GM23338 (cell line): ENCODE data around the gene DCLK1. TPM values are rescaled to one million over a fixed set of nuclear protein-coding genes. Genes with fewer than 3 reads are reported as not detected.

Experiments
- ATAC-seq: fragments of 200-7000 bp; cut with Tn5 transposase; 3 replicates; pipeline ENCODE4 v1.9.1; 2020
- DNase-seq: peaks from one replicate; pipeline ENCODE4 v3.0.0-alpha.2; 2015; ENCODE audit warnings: low spot score
- H2AFZ ChIP-seq: fragments of 200-600 bp; sonication (generic); 2 replicates; pipeline ENCODE4 v1.8.0; 2016; ENCODE audit warnings: antibody characterized with exemption, mild to moderate bottlenecking, moderate library complexity
- H3F3A ChIP-seq: fragments of 200-600 bp; sonication (generic); replicated peaks from 2 replicates; pipeline ENCODE4 v1.8.0; 2017; ENCODE audit warnings: antibody characterized with exemption, mixed run types, low read depth
- H3K27ac ChIP-seq: fragments of 200-600 bp; sonication (generic); 2 replicates; pipeline ENCODE4 v1.6.1; 2016; ENCODE audit warnings: low read depth
- H3K27me3 ChIP-seq: fragments of 200-600 bp; sonication (generic); 2 replicates; pipeline ENCODE4 v1.8.0; 2016; ENCODE audit warnings: mild to moderate bottlenecking, mixed run types, moderate library complexity; ENCODE audit not compliant: insufficient read depth
- H3K36me3 ChIP-seq: fragments of 200-600 bp; sonication (generic); 2 replicates; pipeline ENCODE4 v1.8.0; 2016; ENCODE audit warnings: mild to moderate bottlenecking; ENCODE audit not compliant: insufficient read depth
- H3K4me1 ChIP-seq: fragments of 200-600 bp; sonication (generic); 2 replicates; pipeline ENCODE4 v1.8.0; 2016; ENCODE audit warnings: mild to moderate bottlenecking, moderate library complexity; ENCODE audit not compliant: insufficient read depth
- H3K4me2 ChIP-seq: fragments of 200-600 bp; sonication (generic); 2 replicates; pipeline ENCODE4 v1.7.1; 2017; ENCODE audit warnings: mixed run types
- H3K4me3 ChIP-seq: fragments of 200-600 bp; sonication (generic); 2 replicates; pipeline ENCODE4 v1.6.1; 2016; ENCODE audit warnings: mixed run types
- H3K79me2 ChIP-seq: fragments of 200-600 bp; sonication (generic); replicated peaks from 2 replicates; pipeline ENCODE4 v1.8.0; 2017; ENCODE audit warnings: mild to moderate bottlenecking; ENCODE audit not compliant: insufficient read depth
- H3K9me2 ChIP-seq: fragments of 200-600 bp; sonication (generic); 2 replicates; pipeline ENCODE4 v1.8.0; 2017; ENCODE audit not compliant: insufficient read depth
- H4K20me1 ChIP-seq: fragments of 200-600 bp; sonication (generic); replicated peaks from 2 replicates; pipeline ENCODE4 v1.8.0; 2017; ENCODE audit warnings: mild to moderate bottlenecking; ENCODE audit not compliant: insufficient read depth
- H3K27ac Mint-ChIP-seq: 2 replicates; pipeline ENCODE4 v1.8.0; 2020; ENCODE audit warnings: inconsistent platforms, mild to moderate bottlenecking, moderate library complexity, mixed read lengths
- H3K27me3 Mint-ChIP-seq: 3 replicates; pipeline ENCODE4 v1.8.0; 2022; ENCODE audit warnings: low read depth, mild to moderate bottlenecking, moderate library complexity, mixed read lengths, inconsistent platforms; ENCODE audit not compliant: insufficient read depth, poor library complexity
- H3K36me3 Mint-ChIP-seq: 3 replicates; pipeline ENCODE4 v1.8.0; 2021; ENCODE audit warnings: low read depth, mild to moderate bottlenecking, inconsistent platforms, moderate library complexity, mixed read lengths
- H3K4me1 Mint-ChIP-seq: 3 replicates; pipeline ENCODE4 v1.8.0; 2020; ENCODE audit warnings: mild to moderate bottlenecking, inconsistent platforms, mixed read lengths
- H3K4me3 Mint-ChIP-seq: 3 replicates; pipeline ENCODE4 v1.8.0; 2021; ENCODE audit warnings: moderate library complexity, mild to moderate bottlenecking, inconsistent platforms, mixed read lengths
- H3K9me3 Mint-ChIP-seq: 3 replicates; pipeline ENCODE4 v1.8.0; 2020; ENCODE audit warnings: moderate library complexity, mild to moderate bottlenecking, inconsistent platforms, mixed read lengths
- CREB1 ChIP-seq: fragments of 250-450 bp; sonication (Bioruptor Pico); IDR thresholded peaks from 2 replicates; pipeline ENCODE4 v1.5.0; 2020; ENCODE audit warnings: low read depth, mild to moderate bottlenecking, moderate library complexity
- EZH2 ChIP-seq: fragments of 200-600 bp; sonication (generic); IDR thresholded peaks from one replicate; pipeline ENCODE4 v1.8.0; 2017; ENCODE audit warnings: antibody characterized with exemption, mild to moderate bottlenecking, low read depth; ENCODE audit not compliant: unreplicated experiment
- EZH2phosphoT487 ChIP-seq: fragments of 200-600 bp; sonication (generic); IDR thresholded peaks from one replicate; pipeline ENCODE4 v1.8.1; 2018; ENCODE audit warnings: antibody characterized with exemption; ENCODE audit not compliant: unreplicated experiment
- JUNB ChIP-seq: IDR thresholded peaks from one replicate; pipeline ENCODE4 v1.6.1; 2016; ENCODE audit warnings: antibody characterized with exemption; ENCODE audit not compliant: unreplicated experiment
- NANOG ChIP-seq: IDR thresholded peaks from 2 replicates; pipeline ENCODE4 v1.6.1; 2016; ENCODE audit warnings: antibody characterized with exemption, borderline replicate concordance
- POLR2AphosphoS5 ChIP-seq: IDR thresholded peaks from 2 replicates; pipeline ENCODE4 v1.6.1; 2016; ENCODE audit warnings: antibody characterized with exemption, low read depth
- STAT1 ChIP-seq: IDR thresholded peaks from one replicate; pipeline ENCODE4 v1.6.1; 2016; ENCODE audit warnings: antibody characterized with exemption; ENCODE audit not compliant: unreplicated experiment
- ZNF114 ChIP-seq: fragments of 250-450 bp; sonication (Bioruptor Pico); IDR thresholded peaks from 2 replicates; pipeline ENCODE4 v1.5.0; 2020; ENCODE audit warnings: mild to moderate bottlenecking, moderate library complexity
- ZNF331 ChIP-seq: fragments of 250-450 bp; sonication (Bioruptor Pico); IDR thresholded peaks from 2 replicates; pipeline ENCODE4 v1.5.0; 2020; ENCODE audit warnings: low read depth, mild to moderate bottlenecking, moderate library complexity
- polyA plus RNA-seq: library from polyadenylated mRNA; unstranded; fragments of >200 nt; fragmentation: Nextera tagmentation; extraction: Ambion mirVana; gene quantifications from 2 replicates; pipeline ENCODE4 v1.2.1, GENCODE V29; 2016
- total RNA-seq: library from RNA; depleted of rRNA; stranded (reverse); fragments of >200 nt; shearing (Covaris generic); gene quantifications from 2 replicates; pipeline ENCODE4 v1.2.3, GENCODE V29; 2014
- TF ChIP-seq, protein P1 (sequence below), 2 experiments: fragments of 200-600 bp in 1 of 2; sonication (generic) in 1 of 2; conservative IDR thresholded peaks; 2 replicates each; pipeline versions ENCODE4 v1.5.1 to v1.6.1; 2016 to 2017; ENCODE audit warnings: antibody characterized with exemption in 2 of 2, low read depth in 2 of 2, mild to moderate bottlenecking in 2 of 2, moderate library complexity in 1 of 2
- TF ChIP-seq, protein P2 (sequence below): IDR thresholded peaks from 2 replicates; pipeline ENCODE4 v1.6.1; 2016; ENCODE audit warnings: antibody characterized with exemption
- TF ChIP-seq, protein P3 (sequence below): fragments of 250-450 bp; sonication (Bioruptor Pico); IDR thresholded peaks from 2 replicates; pipeline ENCODE4 v1.5.0; 2020; ENCODE audit warnings: mild to moderate bottlenecking, moderate library complexity

The DCLK1 gene
- total and polyA plus RNA-seq, 2 experiments from 2014 or later: 13.1 to 57.7 TPM

DNA sequence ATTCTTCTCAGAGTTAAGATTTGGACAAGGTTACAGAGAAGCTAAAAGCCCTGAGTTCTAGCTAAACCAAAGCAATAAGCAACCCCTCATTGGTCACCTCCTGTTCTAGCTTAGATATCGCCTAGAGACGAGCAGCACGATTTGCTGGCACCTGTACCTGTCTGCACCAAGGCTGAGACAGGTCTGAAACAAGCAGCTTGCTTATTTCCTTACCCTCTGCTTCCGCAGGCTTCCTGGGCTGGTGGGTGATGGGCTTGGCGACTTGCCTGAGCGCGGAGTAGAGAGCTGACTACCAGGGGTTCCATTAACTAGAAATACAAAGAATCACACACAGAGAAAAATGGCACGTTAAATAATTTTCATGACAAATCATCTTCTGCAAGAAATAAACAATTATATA is 276.9 kb downstream of the DCLK1 start (continued):
- TF ChIP-seq, protein P1, sequence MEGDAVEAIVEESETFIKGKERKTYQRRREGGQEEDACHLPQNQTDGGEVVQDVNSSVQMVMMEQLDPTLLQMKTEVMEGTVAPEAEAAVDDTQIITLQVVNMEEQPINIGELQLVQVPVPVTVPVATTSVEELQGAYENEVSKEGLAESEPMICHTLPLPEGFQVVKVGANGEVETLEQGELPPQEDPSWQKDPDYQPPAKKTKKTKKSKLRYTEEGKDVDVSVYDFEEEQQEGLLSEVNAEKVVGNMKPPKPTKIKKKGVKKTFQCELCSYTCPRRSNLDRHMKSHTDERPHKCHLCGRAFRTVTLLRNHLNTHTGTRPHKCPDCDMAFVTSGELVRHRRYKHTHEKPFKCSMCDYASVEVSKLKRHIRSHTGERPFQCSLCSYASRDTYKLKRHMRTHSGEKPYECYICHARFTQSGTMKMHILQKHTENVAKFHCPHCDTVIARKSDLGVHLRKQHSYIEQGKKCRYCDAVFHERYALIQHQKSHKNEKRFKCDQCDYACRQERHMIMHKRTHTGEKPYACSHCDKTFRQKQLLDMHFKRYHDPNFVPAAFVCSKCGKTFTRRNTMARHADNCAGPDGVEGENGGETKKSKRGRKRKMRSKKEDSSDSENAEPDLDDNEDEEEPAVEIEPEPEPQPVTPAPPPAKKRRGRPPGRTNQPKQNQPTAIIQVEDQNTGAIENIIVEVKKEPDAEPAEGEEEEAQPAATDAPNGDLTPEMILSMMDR (conservative IDR thresholded peaks at IDR 0.05; ENCODE audit: low read depth in 2 of 2): no peak
- no peak for TF ChIP-seq EZH2
- no peak for TF ChIP-seq NANOG
- TF ChIP-seq STAT1: no peak
- TF ChIP-seq ZNF331 (CRISPR knock-in tag): no peak
- no peak for TF ChIP-seq JUNB
- no peak for TF ChIP-seq ZNF114 (CRISPR knock-in tag)
- no peak for TF ChIP-seq CREB1 (CRISPR knock-in tag)
- TF ChIP-seq, protein P2, sequence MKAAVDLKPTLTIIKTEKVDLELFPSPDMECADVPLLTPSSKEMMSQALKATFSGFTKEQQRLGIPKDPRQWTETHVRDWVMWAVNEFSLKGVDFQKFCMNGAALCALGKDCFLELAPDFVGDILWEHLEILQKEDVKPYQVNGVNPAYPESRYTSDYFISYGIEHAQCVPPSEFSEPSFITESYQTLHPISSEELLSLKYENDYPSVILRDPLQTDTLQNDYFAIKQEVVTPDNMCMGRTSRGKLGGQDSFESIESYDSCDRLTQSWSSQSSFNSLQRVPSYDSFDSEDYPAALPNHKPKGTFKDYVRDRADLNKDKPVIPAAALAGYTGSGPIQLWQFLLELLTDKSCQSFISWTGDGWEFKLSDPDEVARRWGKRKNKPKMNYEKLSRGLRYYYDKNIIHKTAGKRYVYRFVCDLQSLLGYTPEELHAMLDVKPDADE: no peak

DNA sequence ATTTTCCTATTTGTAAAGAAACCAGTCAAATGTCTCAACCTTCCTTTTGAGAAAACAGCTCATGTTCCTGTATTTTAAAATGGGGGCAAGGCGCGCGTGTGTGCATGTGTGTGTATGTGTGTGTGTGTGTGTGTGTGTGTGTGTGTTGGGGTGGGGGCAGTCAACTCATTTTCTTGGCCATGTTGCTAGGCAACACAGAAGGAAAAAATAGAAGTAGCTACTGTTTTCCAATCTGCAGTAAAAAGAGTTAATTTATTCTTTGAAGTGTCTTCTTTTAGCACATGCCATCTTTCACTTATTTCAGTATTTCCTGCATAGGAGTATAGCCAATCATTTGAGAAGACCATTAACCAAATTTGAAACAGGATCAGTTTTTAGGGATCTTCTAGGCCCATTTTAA is 279.3 kb downstream of the DCLK1 start:
- H3K27ac Mint-ChIP-seq: peak overlapping the region; percentile 6; the same call in 1 of the 2 replicates
- no peak for DNase-seq
- H3K4me1 ChIP-seq: peaks cover 46% of the 10 kb centered on the region
- no peaks in the 10 kb centered on the region for H3K27me3 ChIP-seq
- no peak overlapping the region for H3K4me2 ChIP-seq
- H3K4me3 ChIP-seq: no peak overlapping the region
- no peaks in the 10 kb centered on the region for H3K9me3 Mint-ChIP-seq
- no peak overlapping the region for H3K4me3 Mint-ChIP-seq
- H3K4me1 Mint-ChIP-seq: peaks cover 58% of the 10 kb centered on the region
- no peak for ATAC-seq
- peaks cover 31% of the 10 kb centered on the region for H3K79me2 ChIP-seq
- H2AFZ ChIP-seq: no peak overlapping the region
- H4K20me1 ChIP-seq: no peaks in the 10 kb centered on the region
- peaks cover 2% of the 10 kb centered on the region for H3K27me3 Mint-ChIP-seq
- 0 out of 2 replicates have a peak, but pooled peaks cover 4% of the 10 kb centered on the region for H3K9me2 ChIP-seq
- H3F3A ChIP-seq: peaks cover 8% of the 10 kb centered on the region; the same call in 1 of the 2 replicates
- H3K36me3 ChIP-seq: no peaks in the 10 kb centered on the region
- H3K27ac ChIP-seq: no peak overlapping the region
- H3K36me3 Mint-ChIP-seq: peaks cover 35% of the 10 kb centered on the region
- TF ChIP-seq NANOG (no peak), EZH2 (no peak), EZH2phosphoT487 (no peak), ZNF331 (CRISPR knock-in tag) (no peak), CREB1 (CRISPR knock-in tag) (no peak), POLR2AphosphoS5 (no peak), ZNF114 (CRISPR knock-in tag) (no peak)
- TF ChIP-seq, protein P3, sequence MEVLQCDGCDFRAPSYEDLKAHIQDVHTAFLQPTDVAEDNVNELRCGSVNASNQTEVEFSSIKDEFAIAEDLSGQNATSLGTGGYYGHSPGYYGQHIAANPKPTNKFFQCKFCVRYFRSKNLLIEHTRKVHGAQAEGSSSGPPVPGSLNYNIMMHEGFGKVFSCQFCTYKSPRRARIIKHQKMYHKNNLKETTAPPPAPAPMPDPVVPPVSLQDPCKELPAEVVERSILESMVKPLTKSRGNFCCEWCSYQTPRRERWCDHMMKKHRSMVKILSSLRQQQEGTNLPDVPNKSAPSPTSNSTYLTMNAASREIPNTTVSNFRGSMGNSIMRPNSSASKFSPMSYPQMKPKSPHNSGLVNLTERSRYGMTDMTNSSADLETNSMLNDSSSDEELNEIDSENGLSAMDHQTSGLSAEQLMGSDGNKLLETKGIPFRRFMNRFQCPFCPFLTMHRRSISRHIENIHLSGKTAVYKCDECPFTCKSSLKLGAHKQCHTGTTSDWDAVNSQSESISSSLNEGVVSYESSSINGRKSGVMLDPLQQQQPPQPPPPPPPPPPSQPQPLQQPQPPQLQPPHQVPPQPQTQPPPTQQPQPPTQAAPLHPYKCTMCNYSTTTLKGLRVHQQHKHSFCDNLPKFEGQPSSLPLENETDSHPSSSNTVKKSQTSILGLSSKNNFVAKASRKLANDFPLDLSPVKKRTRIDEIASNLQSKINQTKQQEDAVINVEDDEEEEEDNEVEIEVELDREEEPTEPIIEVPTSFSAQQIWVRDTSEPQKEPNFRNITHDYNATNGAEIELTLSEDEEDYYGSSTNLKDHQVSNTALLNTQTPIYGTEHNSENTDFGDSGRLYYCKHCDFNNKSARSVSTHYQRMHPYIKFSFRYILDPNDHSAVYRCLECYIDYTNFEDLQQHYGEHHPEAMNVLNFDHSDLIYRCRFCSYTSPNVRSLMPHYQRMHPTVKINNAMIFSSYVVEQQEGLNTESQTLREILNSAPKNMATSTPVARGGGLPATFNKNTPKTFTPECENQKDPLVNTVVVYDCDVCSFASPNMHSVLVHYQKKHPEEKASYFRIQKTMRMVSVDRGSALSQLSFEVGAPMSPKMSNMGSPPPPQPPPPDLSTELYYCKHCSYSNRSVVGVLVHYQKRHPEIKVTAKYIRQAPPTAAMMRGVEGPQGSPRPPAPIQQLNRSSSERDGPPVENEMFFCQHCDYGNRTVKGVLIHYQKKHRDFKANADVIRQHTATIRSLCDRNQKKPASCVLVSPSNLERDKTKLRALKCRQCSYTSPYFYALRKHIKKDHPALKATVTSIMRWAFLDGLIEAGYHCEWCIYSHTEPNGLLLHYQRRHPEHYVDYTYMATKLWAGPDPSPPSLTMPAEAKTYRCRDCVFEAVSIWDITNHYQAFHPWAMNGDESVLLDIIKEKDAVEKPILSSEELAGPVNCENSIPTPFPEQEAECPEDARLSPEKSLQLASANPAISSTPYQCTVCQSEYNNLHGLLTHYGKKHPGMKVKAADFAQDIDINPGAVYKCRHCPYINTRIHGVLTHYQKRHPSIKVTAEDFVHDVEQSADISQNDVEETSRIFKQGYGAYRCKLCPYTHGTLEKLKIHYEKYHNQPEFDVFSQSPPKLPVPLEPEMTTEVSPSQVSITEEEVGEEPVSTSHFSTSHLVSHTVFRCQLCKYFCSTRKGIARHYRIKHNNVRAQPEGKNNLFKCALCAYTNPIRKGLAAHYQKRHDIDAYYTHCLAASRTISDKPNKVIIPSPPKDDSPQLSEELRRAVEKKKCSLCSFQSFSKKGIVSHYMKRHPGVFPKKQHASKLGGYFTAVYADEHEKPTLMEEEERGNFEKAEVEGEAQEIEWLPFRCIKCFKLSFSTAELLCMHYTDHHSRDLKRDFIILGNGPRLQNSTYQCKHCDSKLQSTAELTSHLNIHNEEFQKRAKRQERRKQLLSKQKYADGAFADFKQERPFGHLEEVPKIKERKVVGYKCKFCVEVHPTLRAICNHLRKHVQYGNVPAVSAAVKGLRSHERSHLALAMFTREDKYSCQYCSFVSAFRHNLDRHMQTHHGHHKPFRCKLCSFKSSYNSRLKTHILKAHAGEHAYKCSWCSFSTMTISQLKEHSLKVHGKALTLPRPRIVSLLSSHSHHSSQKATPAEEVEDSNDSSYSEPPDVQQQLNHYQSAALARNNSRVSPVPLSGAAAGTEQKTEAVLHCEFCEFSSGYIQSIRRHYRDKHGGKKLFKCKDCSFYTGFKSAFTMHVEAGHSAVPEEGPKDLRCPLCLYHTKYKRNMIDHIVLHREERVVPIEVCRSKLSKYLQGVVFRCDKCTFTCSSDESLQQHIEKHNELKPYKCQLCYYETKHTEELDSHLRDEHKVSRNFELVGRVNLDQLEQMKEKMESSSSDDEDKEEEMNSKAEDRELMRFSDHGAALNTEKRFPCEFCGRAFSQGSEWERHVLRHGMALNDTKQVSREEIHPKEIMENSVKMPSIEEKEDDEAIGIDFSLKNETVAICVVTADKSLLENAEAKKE (CRISPR knock-in tag): no peak
- TF ChIP-seq, protein P1 (conservative IDR thresholded peaks at IDR 0.05; ENCODE audit: low read depth in 2 of 2): no peak
